HepG2 (cell line): ENCODE data around the gene SHLD1. TPM values are rescaled to one million over a fixed set of nuclear protein-coding genes. Genes with fewer than 3 reads are reported as not detected.

ENCODE experiments used
- ATAD3A ChIP-seq: sonication (generic); formaldehyde crosslinking; IDR thresholded peaks from 2 replicates; pipeline ENCODE4 v1.4.0; 2020; ENCODE audit warnings: missing genetic modification reagents
- ESRRA ChIP-seq: sonication (generic); formaldehyde crosslinking; IDR thresholded peaks from 2 replicates; pipeline ENCODE4 v1.5.1; 2020; ENCODE audit warnings: mild to moderate bottlenecking, low read depth, missing genetic modification reagents
- FOXA3 ChIP-seq: IDR thresholded peaks from 2 replicates; pipeline ENCODE4 v1.6.1; 2016; ENCODE audit warnings: missing genetic modification reagents, missing compliant biosample characterization
- GABPB1 ChIP-seq: IDR thresholded peaks from 2 replicates; pipeline ENCODE4 v1.6.1; 2016; ENCODE audit warnings: mild to moderate bottlenecking, missing genetic modification reagents, moderate library complexity, missing compliant biosample characterization
- GATAD2A ChIP-seq: IDR thresholded peaks from 2 replicates; pipeline ENCODE4 v1.6.1; 2016
- HINFP ChIP-seq: sonication (generic); formaldehyde crosslinking; IDR thresholded peaks from 2 replicates; pipeline ENCODE4 v1.4.0; 2020; ENCODE audit warnings: low read depth, mild to moderate bottlenecking, missing genetic modification reagents
- RAD21 ChIP-seq: fragments of 450-650 bp; formaldehyde crosslinking; IDR thresholded peaks from 2 replicates; pipeline ENCODE4 v1.5.0; 2020; ENCODE audit warnings: mild to moderate bottlenecking
- SRSF1 ChIP-seq: fragments of 200-400 bp; formaldehyde crosslinking; optimal IDR thresholded peaks from 2 replicates; pipeline ENCODE3; 2017; ENCODE audit warnings: mild to moderate bottlenecking, low read depth, low read length, moderate library complexity
- SRSF4 ChIP-seq: fragments of 200-400 bp; formaldehyde crosslinking; IDR thresholded peaks from one replicate; pipeline ENCODE4 v1.6.1; 2018; ENCODE audit warnings: mild to moderate bottlenecking, low read depth, low read length, moderate library complexity; ENCODE audit not compliant: poor library complexity, severe bottlenecking
- ZBTB44 ChIP-seq: sonication (generic); formaldehyde crosslinking; IDR thresholded peaks from 2 replicates; pipeline ENCODE4 v1.4.0; 2020; ENCODE audit warnings: missing genetic modification reagents
- ZFP37 ChIP-seq: sonication (generic); formaldehyde crosslinking; IDR thresholded peaks from 2 replicates; pipeline ENCODE4 v1.4.0; 2020; ENCODE audit warnings: missing genetic modification reagents, borderline replicate concordance
- ZFY ChIP-seq: sonication (generic); formaldehyde crosslinking; IDR thresholded peaks from 2 replicates; pipeline ENCODE4 v1.4.0; 2020; ENCODE audit warnings: missing genetic modification reagents
- ZNF138 ChIP-seq: sonication (generic); formaldehyde crosslinking; IDR thresholded peaks from 2 replicates; pipeline ENCODE4 v1.5.0; 2020; ENCODE audit warnings: mild to moderate bottlenecking, low read depth, missing genetic modification reagents
- ZNF512B ChIP-seq: sonication (generic); formaldehyde crosslinking; IDR thresholded peaks from 2 replicates; pipeline ENCODE4 v1.5.1; 2020; ENCODE audit warnings: missing genetic modification reagents, mild to moderate bottlenecking, borderline replicate concordance
- ZNF556 ChIP-seq: sonication (generic); formaldehyde crosslinking; IDR thresholded peaks from 2 replicates; pipeline ENCODE4 v1.4.0; 2020; ENCODE audit warnings: mild to moderate bottlenecking, missing genetic modification reagents, borderline replicate concordance
- ZNF564 ChIP-seq: sonication (generic); formaldehyde crosslinking; IDR thresholded peaks from 2 replicates; pipeline ENCODE4 v1.8.1; 2023; ENCODE audit warnings: mild to moderate bottlenecking, missing genetic modification reagents
- ZNF850 ChIP-seq: sonication (generic); formaldehyde crosslinking; conservative IDR thresholded peaks from 2 replicates; pipeline ENCODE4 v1.9.0; 2021; ENCODE audit warnings: mild to moderate bottlenecking, missing genetic modification reagents
- ZSCAN29 ChIP-seq: sonication (generic); formaldehyde crosslinking; conservative IDR thresholded peaks from 2 replicates; pipeline ENCODE4 v1.4.0; 2020; ENCODE audit warnings: mild to moderate bottlenecking, missing genetic modification reagents
- polyA plus RNA-seq, 8 experiments: library from polyadenylated mRNA; depleted of rRNA in 3 of 8; stranded (reverse) in 7 of 8; unstranded in 1 of 8; fragments of >200 nt; fragmentation: Illumina TruSeq in 4 of 8; extraction: Trizol in 4 of 8; gene quantifications; 2 replicates each; pipeline versions ENCODE4 v1.2.1 to v1.2.3, GENCODE V29; 2011 to 2016; ENCODE audit warnings: low read depth in 4 of 8, missing spikeins in 1 of 8, mixed read lengths in 1 of 8; ENCODE audit not compliant: insufficient read depth in 1 of 8
- total RNA-seq, 5 experiments: library from RNA; depleted of rRNA; stranded (reverse); fragments of >200 nt; fragmentation: Illumina TruSeq; extraction: Trizol; gene quantifications; 2 replicates each; pipeline ENCODE4 v1.2.3, GENCODE V29; 2016; ENCODE audit warnings: low read depth in 1 of 5
- TF ChIP-seq, protein P1 (sequence below): sonication (generic); formaldehyde crosslinking; IDR thresholded peaks from 2 replicates; pipeline ENCODE4 v1.4.0; 2020; ENCODE audit warnings: missing genetic modification reagents
- TF ChIP-seq, protein P2 (sequence below): sonication (generic); formaldehyde crosslinking; IDR thresholded peaks from 2 replicates; pipeline ENCODE4 v1.4.0; 2020; ENCODE audit warnings: missing genetic modification reagents; ENCODE audit errors: not compliant biosample characterization

SHLD1 gene
- total and polyA plus RNA-seq, 2 of the 13 experiments (the other 11 are each of a cell fraction or from before 2014, with no cell fraction given): 8.9 to 10.0 TPM

GRCh38 chr20:5831539-5832237 lies 81.5 kb downstream of the SHLD1 start (continued):
- TF ChIP-seq, protein P1, sequence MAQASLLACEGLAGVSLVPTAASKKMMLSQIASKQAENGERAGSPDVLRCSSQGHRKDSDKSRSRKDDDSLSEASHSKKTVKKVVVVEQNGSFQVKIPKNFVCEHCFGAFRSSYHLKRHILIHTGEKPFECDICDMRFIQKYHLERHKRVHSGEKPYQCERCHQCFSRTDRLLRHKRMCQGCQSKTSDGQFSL (CRISPR knock-in tag): no peak
- TF ChIP-seq SRSF1 (no peak), ZNF556 (CRISPR knock-in tag) (no peak), GABPB1 (CRISPR knock-in tag) (no peak), ATAD3A (CRISPR knock-in tag) (no peak), HINFP (no peak), RAD21 (CRISPR knock-in tag) (no peak), ESRRA (no peak), GATAD2A (CRISPR knock-in tag) (peak; percentile 73), ZFP37 (CRISPR knock-in tag) (no peak), SRSF4 (no peak), ZSCAN29 (CRISPR knock-in tag) (no peak), ZFY (CRISPR knock-in tag) (no peak), ZNF512B (CRISPR knock-in tag) (no peak), ZNF138 (CRISPR knock-in tag) (no peak), FOXA3 (peak; percentile 76), ZNF850 (no peak), ZNF564 (no peak), ZBTB44 (CRISPR knock-in tag) (no peak)
- TF ChIP-seq, protein P2, sequence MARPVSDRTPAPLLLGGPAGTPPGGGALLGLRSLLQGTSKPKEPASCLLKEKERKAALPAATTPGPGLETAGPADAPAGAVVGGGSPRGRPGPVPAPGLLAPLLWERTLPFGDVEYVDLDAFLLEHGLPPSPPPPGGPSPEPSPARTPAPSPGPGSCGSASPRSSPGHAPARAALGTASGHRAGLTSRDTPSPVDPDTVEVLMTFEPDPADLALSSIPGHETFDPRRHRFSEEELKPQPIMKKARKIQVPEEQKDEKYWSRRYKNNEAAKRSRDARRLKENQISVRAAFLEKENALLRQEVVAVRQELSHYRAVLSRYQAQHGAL: no peak
